ENCODE measurements around the gene SCN1A.
"Not testable (repeated sequence)": the region's sequence is repeated elsewhere in the genome, so short reads cannot be mapped to it uniquely, and the experiment has no call there.

Gene SCN1A

DNA sequence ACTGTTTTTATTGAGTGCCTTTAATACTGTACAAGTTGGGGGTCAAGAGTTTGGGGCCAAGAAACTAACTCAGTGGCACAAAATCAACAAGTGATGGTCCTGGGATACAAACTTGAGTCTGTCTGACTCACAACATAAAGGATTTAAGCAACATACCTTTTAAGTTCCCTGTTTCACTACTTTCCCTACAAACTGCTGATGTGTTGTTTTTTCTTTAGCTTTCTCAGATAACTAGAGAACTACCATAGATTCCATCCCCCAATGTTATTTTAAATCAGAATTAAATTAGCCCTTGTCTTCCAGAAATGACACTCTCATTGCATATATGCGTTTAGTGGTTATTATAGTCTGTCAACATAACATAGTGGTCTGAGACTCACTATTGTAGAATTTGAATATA lies 116.2 kb downstream of the SCN1A start:
- CTCF ChIA-PET = interaction anchor here (0.6 kb wide), 1 partner anchor 8 kb away, joined by 3 read pairs; no protein-coding TSS in a partner anchor
- TF ChIP-seq, protein P1, sequence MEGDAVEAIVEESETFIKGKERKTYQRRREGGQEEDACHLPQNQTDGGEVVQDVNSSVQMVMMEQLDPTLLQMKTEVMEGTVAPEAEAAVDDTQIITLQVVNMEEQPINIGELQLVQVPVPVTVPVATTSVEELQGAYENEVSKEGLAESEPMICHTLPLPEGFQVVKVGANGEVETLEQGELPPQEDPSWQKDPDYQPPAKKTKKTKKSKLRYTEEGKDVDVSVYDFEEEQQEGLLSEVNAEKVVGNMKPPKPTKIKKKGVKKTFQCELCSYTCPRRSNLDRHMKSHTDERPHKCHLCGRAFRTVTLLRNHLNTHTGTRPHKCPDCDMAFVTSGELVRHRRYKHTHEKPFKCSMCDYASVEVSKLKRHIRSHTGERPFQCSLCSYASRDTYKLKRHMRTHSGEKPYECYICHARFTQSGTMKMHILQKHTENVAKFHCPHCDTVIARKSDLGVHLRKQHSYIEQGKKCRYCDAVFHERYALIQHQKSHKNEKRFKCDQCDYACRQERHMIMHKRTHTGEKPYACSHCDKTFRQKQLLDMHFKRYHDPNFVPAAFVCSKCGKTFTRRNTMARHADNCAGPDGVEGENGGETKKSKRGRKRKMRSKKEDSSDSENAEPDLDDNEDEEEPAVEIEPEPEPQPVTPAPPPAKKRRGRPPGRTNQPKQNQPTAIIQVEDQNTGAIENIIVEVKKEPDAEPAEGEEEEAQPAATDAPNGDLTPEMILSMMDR (IDR thresholded peaks at IDR 0.05; ENCODE audit: insufficient read depth, low read length, missing control alignments) = no peak
- no peak for DNase-seq (ENCODE audit: low read depth, low spot score)
- H3K4me3 ChIP-seq (ENCODE audit: low read depth, low read length) = no peak overlapping the region
- POLR2A ChIA-PET = no interaction called here

GRCh38 chr2:166000401-166000800 lies 127.4 kb downstream of the SCN1A start:
- H3K4me3 ChIP-seq (ENCODE audit: low read depth, low read length) = no peak overlapping the region
- no peak for DNase-seq (ENCODE audit: low read depth, low spot score)
- TF ChIP-seq, protein P1 (IDR thresholded peaks at IDR 0.05; ENCODE audit: insufficient read depth, low read length, missing control alignments) = no peak
- POLR2A ChIA-PET = no interaction called here
- CTCF ChIA-PET = no interaction called here

DNA sequence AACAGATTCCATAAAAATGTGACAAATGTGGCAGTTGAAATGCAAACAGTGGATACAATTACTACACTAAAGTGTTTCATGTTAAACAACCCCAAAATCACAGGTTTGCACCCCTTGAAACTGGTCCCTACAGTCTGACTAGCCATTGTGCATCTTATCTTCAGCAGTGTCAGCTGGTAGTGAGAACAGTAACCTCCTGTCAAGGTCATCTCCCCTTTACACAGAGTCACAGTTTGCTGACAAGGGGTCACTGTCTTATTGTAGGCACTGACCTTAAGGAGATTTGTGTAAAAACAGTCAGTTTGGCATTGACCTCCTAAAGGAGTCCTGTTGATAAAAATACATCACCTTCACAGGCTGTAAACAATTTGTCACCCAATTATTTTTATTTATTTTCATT lies 137.0 kb downstream of the SCN1A start:
- ChIA-PET POLR2A (no interaction called here), CTCF (no interaction called here)
- no peak for DNase-seq (ENCODE audit: low read depth, low spot score)
- TF ChIP-seq, protein P1 (IDR thresholded peaks at IDR 0.05; ENCODE audit: insufficient read depth, low read length, missing control alignments) = no peak
- no peak overlapping the region for H3K4me3 ChIP-seq (ENCODE audit: low read depth, low read length)

DNA sequence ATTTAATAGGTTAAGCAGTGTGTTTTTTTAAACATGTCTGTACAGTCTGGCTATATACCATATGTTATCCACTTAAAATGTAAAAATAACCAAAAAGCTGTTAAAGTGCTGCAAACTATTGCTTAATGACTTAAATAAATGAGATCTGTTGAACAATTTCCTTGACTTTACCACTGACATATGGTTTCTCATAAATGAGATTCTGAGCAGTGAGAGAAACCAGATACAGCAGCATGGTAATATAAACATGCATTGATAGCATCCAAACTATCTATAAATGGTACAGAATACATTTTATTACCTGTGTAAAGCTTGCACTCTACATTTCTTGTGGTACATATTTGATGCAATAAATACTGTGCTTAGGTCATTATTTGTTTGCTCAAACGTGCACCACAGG lies 138.0 kb downstream of the SCN1A start:
- H3K4me3 ChIP-seq (ENCODE audit: low read depth, low read length) = no peak overlapping the region
- POLR2A ChIA-PET = no interaction called here
- TF ChIP-seq, protein P1 (IDR thresholded peaks at IDR 0.05; ENCODE audit: insufficient read depth, low read length, missing control alignments) = no peak
- no peak for DNase-seq (ENCODE audit: low read depth, low spot score)
- CTCF ChIA-PET = no interaction called here

- TF ChIP-seq, protein P1 (IDR thresholded peaks at IDR 0.05; ENCODE audit: insufficient read depth, low read length, missing control alignments) = no peak
- no peak for DNase-seq (ENCODE audit: low read depth, low spot score)
- POLR2A ChIA-PET = no interaction called here
- CTCF ChIA-PET = no interaction called here
- H3K4me3 ChIP-seq (ENCODE audit: low read depth, low read length) = no peak overlapping the region
Measured at GRCh38 chr2:165985120-165985519, 142.7 kb downstream of the SCN1A start.

- DNase-seq (ENCODE audit: low read depth, low spot score); POLR2A ChIA-PET; H3K4me3 ChIP-seq (ENCODE audit: low read depth, low read length): not testable (repeated sequence)
- CTCF ChIA-PET = interaction anchor here (1.6 kb wide), 1 partner anchor 19 kb away, joined by 4 read pairs; the partner anchor contains the start of gene TTC21B
Measured at GRCh38 chr2:165972161-165972560, 155.7 kb downstream of the SCN1A start.

GRCh38 chr2:165970663-165971062 lies 157.2 kb downstream of the SCN1A start:
- no peak for DNase-seq (ENCODE audit: low read depth, low spot score)
- H3K4me3 ChIP-seq (ENCODE audit: low read depth, low read length) = no peak overlapping the region
- ChIA-PET CTCF (no interaction called here), POLR2A (no interaction called here)
- TF ChIP-seq, protein P1 (IDR thresholded peaks at IDR 0.05; ENCODE audit: insufficient read depth, low read length, missing control alignments) = no peak

Measured in AG04449 (cell line).